ENCODE data around the gene POP4. TPM values are rescaled to one million over a fixed set of nuclear protein-coding genes. Genes with fewer than 3 reads are reported as not detected.
"Not testable (repeated sequence)": the region's sequence is repeated elsewhere in the genome, so short reads cannot be mapped to it uniquely, and the experiment has no call there.

Gene POP4, protein sequence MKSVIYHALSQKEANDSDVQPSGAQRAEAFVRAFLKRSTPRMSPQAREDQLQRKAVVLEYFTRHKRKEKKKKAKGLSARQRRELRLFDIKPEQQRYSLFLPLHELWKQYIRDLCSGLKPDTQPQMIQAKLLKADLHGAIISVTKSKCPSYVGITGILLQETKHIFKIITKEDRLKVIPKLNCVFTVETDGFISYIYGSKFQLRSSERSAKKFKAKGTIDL
- total RNA-seq, result 66.9 TPM

DNA sequence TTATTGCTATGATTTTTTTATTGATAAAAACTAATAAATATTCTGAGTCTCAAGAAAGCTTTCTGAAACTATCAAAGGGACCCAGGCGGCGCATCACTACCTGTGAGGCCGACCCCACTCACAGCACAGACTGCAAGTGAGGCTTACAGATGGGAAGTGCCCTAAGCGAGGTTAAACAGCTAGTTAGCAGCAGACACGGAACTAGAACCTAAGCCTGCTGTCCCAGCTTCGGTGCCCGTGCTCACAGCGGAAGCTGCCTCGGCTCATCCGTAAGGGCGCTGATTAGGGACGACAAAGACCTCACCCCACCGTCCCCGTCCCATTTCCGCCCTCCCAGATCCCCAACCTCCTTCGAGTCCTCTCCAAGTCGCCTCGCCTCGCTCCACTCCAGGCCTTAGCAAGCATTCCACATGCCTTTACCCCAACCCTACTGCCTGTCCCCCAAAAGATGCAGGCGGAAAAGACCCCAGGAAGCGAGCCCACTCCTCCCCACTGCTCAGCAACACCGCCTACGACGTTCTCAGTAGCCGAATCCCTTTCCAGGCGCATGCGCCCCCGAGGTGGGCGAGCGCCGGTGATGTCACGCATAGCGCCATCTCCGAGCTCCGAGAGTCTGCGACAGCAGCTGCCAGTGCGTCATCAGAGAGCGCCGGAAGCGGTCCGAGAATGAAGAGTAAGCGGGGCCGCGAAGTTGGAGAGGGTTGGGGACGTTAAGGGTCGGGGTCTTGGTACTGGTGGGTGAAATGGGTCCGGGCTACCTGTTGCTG lies at the start of gene POP4:
Gene POP4, plus strand, starts transcription at position 631 of the 767 bp plus-strand sequence. Its CDS starts 36 bp downstream, at position 667.
- peak; percentile 98 for DNase-seq (ENCODE audit: low spot score)

DNA sequence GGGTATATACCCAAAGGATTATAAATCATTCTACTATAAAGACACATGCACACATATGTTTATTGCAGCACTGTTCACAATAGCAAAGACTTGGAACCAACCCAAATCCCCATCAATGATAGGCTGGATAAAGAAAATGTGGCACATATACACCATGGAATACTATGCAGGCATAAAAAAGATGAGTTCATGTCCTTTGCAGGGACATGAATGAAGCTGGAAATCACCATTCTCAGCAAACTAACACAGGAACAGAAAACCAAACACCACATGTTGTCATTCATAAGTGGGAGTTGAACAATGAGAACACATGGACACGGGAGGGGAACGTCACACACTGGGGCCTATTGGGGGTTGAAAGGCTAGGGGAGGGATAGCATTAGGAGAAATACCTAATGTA lies 47.0 kb upstream of the POP4 start:
- not testable (repeated sequence) for DNase-seq (ENCODE audit: low spot score)

DNA sequence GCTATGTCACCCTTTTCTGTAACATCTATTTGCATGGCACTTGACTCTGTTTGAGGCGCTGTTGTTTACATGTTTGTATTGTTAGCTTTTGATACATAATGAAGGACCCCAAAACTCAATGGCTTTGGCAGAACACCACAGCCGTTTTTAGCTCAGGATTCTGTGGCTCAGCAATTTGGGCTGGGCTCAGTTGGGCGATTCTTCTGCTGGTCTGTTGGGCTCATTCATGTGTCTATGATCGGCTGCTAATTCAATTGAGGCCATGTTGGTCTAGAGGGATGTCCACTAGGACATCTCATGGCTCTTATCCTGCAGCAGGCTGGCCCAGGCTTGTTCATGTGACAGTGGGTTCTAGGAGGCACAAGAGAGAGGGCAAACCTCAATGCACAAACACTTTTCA lies 46.3 kb upstream of the POP4 start:
- DNase-seq (ENCODE audit: low spot score), result no peak

DNA sequence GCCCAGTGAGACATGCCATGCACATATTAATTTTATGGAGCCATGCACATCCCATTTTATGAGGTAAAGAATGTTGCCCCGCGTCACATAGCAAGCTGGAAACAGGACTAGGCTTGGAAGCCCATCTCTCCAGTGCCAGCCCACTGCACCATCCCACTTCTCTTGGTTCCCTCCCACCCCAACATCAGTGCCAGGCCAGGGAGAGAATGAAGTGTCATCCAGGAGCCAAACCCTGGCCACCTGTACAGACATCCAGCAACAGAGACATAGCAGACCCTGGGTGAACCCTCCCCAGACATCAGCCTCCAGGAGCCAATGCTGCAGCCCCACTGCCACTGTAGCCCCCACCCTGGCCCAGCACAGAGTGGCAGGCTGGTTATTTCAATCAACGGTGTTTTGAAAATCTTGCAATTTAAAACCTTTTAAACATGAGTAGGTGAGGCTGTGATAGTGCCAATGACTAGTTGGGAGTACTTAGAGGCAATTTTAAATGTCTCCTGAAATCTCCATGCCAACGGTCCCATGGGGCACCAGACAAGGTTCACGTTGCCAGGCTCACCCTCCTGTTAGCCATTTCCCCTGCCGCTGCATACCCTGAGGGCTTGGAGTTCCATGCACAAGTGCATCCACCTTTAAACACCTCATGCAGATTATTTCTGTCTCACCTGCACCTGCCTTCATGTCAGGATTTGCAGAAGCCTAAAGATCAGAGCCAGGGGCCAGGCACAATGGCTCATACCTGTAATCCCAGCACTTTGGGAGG lies 45.6 kb upstream of the POP4 start:
- DNase-seq (ENCODE audit: low spot score), result no peak

DNA sequence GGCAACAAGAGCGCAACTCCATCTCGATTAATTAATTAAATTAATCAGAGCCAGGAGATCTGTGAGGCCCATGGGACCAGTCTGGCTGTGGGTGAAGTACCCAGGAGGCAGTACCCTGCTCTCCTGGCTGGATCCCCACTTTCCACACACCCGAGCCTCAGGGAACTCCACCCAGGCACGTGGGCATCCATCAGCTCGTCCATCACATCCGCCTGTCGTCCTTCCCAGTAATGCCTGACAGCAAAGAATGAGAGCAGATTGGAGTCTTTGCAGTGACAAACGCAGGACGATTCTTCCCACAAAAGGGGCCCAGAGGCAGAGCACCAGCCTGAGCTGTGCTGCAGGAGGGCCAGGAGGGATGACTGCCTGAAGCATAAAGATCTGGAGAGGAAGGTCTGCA lies 44.5 kb upstream of the POP4 start:
- no peak for DNase-seq (ENCODE audit: low spot score)

DNA sequence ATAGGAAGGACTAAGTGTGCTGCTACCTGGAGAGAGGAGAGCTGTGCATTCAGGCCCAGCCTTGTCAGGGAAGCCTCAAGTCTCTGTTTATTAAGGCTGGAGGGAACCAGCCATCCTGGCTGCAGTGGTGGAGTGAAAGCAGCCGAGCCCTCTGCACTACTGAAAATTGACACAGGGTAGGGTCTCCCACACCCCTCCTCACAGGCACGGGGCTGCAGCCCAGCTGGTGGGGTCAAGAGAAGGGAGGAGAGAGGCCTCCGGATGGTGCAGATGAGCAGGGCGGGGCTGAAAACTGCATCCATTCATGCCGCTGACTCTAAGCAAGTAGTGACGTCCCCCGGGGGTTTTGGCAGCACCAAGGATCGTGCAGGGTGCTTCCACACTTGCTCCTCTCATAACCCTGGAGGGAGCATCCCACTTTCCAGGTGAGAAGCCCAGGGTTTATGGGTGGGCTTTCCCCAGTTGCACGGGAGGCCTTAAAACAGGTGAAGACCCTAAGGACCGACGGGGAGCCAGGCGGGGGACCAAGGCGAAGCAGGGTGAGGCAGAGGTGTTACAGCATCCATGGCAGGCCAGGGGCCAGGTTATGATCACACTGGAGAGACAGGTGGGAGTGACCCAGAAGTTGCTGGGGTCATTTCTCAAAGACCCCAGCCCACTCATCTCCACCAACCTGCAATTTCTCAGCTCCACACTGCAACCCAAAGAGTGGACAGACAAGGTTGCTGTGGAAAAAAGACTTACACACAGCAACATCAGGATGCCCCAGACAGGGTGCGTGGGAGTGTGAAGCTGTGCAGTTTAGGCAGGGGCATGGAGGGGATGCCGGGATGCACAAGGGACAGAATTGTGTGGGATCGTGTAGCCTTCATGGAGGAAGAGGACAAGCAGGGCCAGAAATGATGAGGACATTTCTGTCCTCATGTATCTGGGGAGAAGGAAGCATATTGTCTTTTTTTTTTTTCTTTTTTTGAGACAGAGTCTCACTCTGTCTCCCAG lies 43.5 kb upstream of the POP4 start:
- DNase-seq (ENCODE audit: low spot score), result no peak

DNA sequence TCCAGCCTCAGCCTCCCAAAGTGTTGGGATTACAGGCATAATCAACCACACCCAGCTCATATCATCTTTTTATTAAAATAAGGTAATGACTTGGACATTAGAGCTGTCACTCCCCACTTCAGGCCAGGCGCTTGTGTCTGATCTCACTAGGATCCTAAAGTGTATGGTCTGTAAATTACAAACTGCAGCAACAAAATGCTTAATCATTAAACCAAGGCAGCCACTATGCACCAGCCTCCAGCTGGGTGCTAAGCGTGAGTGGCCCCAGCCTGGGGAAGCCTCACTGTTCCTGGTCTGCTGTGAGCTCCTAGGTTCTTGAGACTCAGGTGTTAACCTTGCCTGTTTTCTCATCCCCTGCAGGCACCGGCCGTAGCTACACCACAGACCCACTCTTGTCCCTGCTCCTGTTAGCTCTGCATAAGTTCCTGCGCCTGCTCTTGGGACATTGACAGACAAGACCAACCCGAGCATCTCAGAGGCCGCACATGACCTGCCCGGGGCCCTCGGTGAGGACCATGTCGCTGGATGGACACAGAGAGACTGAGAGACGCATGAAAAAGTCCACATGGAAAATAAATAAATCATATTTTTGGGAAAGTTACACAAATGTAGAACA lies 42.5 kb upstream of the POP4 start:
- DNase-seq (ENCODE audit: low spot score), result no peak

DNA sequence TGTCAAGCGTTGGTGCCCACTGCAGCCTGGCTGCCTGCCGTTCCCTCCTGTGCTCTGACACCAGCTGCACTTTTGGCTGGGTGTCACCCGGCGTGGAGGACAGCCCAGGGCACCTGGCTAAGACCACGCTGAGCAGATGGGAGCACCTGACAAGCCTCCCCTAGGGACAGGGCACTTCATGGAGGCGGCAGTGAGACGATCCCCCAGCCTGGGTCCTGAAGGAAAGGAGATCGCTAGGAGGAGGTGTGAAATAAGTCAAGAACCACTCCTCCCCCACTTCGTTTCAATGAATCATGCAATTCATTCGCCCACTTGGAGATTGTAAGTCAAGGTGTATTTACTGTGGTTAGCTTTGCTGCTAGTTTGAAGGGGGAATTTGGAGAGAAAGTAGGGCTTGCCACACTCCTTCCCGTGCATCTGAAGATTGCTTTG lies 41.5 kb upstream of the POP4 start:
- DNase-seq (ENCODE audit: low spot score), result no peak

DNA sequence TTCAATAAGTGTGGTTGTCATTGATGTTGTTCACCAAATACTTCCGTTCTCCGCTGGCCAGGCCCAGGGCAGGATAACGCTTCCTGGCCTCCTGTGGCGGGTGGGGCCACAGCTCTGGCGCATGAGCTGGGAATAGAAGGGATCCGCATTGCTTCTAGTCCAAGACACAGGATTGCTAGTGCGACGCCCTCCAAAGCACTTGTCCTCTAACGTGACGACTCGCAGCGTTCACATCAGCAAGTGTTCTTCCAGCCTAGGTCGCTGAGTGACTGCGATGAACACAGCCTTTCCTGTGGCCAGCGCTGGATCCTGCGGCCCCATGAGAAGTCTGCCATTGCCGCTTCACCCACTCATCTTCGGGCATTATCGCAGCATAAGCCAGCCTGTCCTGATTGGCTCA lies 40.9 kb upstream of the POP4 start:
- DNase-seq (ENCODE audit: low spot score), result no peak

DNA sequence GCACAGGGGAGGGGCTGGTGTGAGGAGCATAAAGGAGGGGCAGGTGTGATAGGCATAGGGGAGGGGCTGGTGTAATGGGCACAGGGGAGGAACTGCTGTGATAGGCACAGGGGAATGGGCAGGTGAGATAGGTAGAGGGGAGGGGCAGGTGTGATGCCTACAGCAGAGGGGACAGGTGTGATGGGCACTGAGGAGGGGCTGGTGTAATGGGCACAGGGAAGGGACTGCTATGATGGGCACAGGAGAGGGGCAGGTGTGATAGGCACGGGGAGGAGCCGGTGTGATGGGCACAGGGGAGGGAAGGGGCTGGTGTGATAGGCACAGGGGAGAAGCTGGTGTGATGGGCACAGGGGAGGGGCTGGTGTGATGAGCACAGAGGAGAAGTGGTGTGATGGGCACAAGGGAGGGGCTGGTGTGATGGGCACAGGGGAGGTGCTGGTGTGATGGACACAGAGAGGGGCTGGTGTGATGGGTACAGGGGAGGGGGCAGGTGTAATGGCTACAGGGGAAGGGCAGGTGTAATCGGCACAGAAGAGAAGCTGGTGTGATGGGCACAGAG lies 39.5 kb upstream of the POP4 start:
- no peak for DNase-seq (ENCODE audit: low spot score)

DNA sequence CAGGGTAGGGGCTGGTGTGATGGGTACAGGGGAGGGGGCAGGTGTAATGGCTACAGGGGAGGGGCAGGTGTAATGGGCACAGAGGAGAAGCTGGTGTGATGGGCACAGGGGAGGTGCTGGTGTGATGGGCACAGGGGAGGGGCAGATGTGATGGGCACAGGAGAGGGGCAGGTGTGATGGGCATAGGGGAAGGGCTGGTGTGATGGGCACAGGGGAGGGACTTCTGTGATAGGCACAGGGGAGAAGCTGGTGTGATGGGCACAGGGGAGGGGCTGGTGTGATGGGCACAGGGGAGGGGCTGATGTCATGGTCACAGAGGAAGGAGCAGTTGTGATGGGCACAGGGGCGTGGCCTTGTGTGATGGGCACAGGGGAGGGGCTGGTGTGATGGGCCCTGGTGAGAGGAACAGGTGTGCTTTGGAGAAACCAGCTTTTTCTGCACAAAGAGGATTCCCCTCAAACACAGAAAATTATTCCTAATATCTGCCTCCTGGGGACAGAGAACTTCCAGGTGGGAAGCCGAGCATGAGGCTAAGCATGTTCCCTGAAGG lies 38.6 kb upstream of the POP4 start:
- DNase-seq (ENCODE audit: low spot score), result no peak

DNA sequence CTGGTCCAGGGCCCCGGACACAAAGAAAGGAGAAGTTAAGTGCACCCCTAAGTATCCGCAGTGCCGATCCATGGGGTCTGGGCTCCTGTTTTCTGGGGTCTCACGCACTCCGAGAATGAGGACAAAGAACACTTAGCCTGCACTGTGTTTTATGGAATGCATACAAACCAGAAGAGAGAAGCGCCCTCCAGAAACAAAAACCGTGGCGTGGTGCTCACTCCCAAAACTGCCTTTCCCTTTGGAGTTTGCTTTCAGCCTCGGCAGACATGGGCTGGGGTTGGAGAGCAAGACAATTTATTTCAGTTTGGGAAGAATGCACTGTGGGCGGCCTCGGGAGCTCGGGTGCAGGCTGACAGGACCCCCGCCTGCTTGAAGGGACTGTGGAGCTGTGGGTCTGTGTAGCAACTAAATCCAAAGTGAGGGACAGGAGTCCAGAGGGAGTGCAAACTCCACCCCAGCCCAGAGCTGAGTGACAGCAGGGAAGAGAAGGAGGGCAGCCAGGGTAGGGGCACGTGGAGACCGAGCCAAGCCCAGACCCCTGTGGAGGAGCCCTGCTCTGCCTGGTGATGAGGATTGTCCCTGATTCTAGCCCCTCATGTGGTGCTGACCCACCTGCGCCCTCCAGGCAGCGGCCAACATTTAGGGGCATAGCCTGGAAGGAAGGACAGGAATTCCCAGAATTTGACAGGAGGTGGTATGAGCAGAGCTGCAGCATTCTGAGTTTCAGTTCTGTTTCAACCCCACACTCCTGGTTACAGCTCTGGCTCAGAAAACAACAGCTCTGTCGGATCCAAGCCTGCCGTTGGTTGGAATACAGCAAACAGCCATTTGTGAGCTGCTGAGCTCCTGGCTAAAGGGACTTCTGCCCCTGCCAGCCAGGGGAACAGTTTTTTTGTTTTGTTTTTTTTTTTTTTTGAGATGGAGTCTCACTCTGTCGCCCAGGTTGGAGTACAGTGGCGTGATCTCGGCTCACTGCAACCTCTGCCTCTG lies 37.8 kb upstream of the POP4 start:
- DNase-seq (ENCODE audit: low spot score), result no peak

DNA sequence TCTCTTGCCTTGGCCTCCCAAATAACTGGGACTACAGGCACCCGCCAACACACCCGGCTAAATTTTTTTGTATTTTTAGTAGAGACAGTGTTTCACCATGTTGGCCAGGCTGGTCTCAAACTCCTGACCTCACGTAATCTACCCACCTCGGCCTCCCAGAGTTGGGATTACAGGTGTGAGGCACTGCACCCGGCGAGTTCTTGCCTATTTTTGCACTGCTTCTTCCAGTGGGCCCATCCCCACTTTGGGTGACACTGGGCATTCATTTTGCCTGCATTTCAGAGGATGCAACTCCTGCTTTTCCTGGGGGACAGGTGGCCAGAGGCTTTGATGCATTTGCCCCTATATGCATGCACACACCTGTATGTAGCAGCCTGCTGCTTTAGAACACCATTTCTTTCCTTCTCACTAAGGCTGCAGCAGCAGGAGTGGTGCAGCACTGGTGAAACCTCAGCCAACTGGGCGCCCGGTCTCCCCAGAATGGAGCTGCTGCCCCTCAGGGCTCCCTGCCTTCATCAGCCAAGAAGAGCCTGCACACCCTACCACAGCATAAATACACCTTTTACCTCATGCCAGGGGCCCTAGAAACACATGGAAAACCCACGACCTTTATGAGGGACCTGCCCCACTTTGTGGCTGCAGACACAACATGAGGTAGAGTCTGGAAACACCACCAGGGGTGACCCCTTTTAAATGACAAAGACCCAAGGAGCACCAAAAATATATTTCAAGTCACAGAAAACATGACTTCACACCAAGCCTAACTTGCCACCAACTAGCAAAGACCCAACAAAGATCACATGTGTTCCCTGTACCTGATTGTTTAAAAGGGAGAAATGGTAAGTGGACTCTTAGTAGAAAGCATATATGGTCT lies 36.8 kb upstream of the POP4 start:
- DNase-seq (ENCODE audit: low spot score), result no peak

DNA sequence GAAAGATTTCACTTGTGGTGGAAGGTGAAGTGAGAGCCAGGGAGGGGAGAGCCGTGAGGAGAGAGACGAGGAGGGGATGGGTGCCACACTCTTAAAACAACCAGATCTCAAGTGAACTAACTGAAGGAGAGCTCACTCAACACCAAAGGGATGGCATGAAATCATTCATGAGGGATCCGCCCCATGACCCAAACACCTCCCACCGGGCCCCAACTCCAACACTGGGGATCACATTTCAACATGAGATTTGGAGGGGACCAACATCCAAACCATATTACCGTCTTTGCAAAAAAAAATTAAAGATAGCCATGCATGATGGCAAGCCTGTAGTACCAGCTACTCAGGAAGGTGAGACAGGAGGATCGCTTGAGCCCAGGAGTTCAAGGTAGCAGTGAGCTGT lies 34.9 kb upstream of the POP4 start:
- DNase-seq (ENCODE audit: low spot score), result no peak

DNA sequence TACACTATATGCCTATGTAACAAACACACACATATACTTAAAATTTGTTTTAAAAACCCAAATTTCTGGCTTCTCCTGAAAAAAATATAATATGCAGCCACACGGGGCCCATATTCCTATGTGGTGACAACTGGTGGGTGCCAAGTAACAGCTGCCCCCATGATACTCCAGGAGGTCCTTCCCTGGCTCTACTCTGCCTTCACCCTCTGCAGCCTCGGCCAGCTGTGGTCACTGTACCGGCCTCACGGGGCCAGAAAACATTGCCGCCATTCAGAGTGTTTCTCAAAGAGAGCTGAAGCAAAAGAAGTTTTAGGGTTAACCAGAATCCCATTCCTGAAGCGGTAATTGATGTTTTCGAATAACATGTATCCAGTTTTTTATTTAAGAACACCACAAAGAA lies 32.6 kb upstream of the POP4 start:
- no peak for DNase-seq (ENCODE audit: low spot score)

DNA sequence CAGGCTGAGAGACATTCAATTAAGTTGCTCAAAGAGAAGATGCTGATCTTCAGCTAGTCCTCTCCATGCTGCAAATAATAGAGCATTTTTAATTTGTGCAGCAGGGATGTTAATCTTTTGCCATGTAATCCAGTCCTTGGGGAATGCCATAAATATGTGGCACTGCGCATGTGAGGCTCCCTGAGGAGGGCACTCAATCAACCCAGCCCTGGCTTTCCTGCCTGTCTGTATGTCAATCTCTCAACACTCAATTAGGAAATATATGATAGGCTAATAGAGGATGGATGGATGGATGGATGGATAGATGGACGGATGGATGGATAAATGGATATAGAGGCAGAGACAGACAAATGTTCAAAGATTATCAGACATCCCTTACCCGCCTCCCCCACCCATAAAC lies 31.6 kb upstream of the POP4 start:
- no peak for DNase-seq (ENCODE audit: low spot score)

DNA sequence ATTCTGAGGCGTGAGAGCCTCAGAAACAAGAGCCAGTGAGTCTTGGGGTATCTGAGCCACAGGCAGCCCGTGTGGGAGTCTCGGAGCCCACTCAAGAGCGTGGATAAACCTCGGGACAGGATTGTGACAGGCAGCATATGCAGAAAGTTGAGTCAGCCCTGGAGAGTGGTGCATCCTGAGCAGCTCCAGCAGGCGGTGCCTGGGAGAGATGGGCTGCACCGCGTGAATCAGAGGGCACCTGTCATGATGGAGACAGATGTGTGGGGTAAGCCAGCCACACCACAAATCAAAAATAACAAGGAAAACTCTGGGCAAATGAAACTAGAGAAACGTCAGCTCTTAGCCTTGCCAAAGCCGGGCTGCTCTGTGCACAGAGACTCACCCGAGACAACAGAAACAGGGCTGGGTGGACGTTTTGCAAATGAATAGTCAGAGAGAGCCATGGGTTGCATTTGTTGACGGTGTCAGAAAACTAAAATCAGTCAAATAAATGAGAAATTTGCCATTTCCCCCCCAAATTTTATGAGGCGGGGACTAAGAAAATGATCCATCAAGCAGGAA lies 30.0 kb upstream of the POP4 start:
- no peak for DNase-seq (ENCODE audit: low spot score)
